CD4-positive, alpha-beta T cell treated with Interleukin-2 at 100 ng/mL for 4 hours (primary cell): ENCODE results near the gene TRIOBP.
"Not testable (repeated sequence)": the region's sequence is repeated elsewhere in the genome, so short reads cannot be mapped to it uniquely, and the experiment has no call there.

ENCODE experiments used
- DNase-seq: peaks from one replicate; pipeline ENCODE4 v3.0.0-alpha.2; 2020; ENCODE audit warnings: low spot score

Gene TRIOBP, protein sequence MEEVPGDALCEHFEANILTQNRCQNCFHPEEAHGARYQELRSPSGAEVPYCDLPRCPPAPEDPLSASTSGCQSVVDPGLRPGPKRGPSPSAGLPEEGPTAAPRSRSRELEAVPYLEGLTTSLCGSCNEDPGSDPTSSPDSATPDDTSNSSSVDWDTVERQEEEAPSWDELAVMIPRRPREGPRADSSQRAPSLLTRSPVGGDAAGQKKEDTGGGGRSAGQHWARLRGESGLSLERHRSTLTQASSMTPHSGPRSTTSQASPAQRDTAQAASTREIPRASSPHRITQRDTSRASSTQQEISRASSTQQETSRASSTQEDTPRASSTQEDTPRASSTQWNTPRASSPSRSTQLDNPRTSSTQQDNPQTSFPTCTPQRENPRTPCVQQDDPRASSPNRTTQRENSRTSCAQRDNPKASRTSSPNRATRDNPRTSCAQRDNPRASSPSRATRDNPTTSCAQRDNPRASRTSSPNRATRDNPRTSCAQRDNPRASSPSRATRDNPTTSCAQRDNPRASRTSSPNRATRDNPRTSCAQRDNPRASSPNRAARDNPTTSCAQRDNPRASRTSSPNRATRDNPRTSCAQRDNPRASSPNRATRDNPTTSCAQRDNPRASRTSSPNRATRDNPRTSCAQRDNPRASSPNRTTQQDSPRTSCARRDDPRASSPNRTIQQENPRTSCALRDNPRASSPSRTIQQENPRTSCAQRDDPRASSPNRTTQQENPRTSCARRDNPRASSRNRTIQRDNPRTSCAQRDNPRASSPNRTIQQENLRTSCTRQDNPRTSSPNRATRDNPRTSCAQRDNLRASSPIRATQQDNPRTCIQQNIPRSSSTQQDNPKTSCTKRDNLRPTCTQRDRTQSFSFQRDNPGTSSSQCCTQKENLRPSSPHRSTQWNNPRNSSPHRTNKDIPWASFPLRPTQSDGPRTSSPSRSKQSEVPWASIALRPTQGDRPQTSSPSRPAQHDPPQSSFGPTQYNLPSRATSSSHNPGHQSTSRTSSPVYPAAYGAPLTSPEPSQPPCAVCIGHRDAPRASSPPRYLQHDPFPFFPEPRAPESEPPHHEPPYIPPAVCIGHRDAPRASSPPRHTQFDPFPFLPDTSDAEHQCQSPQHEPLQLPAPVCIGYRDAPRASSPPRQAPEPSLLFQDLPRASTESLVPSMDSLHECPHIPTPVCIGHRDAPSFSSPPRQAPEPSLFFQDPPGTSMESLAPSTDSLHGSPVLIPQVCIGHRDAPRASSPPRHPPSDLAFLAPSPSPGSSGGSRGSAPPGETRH (N-terminal part only)

DNA sequence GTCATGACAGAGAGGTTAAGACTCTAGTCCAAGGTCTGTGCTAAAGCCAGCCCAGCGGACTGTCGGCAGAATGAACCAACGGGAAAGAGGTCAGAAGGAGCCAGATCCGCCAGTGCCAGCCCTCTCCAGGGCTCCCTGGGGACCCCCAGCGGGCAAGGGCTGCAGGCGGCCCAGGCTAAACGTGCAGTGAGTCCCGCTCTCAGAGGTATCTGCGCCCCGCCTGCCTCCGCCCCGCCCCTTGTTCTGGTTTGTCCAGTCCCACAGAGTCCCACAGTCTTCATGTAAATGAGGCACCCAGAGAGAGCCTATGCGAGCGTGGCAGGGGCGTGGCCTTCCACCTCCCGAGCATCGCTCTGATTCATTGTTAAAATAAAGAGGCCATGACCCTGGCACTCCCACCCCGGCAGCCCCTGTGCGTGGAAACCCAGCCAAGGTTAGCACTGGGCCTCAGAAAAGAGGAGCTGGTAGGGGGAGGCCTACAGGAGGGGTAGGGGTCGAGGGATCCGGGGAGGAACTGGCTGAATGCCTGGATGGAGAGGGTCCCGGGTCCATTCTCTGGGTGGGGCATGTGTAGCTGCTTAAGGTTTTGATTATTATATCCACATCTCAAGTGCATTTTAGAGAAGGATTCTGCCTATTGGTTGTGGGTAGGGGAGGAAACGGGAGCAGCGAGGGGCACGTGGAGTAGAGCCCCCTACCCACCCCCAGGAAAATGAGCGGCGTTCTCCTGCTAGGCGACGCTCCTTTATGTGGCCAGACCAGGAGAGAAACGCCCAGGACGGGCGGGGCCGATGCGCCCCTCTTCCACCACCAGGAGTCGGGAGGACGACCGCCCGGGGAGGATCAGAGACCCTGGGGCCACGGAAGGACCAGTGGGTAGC, at the start of gene TRIOBP:
TRIOBP (plus strand) TSS at position 392 of the 881 bp plus-strand sequence. CDS start 4,318 bp downstream, outside the sequence.
- peak; percentile 85 for DNase-seq

GRCh38 chr22:37647317-37647716, 49.5 kb upstream of the TRIOBP start:
- no peak for DNase-seq

GRCh38 chr22:37647928-37648327, 48.9 kb upstream of the TRIOBP start:
- DNase-seq, result no peak

GRCh38 chr22:37650463-37651136, 46.2 kb upstream of the TRIOBP start:
- DNase-seq, result no peak

DNA sequence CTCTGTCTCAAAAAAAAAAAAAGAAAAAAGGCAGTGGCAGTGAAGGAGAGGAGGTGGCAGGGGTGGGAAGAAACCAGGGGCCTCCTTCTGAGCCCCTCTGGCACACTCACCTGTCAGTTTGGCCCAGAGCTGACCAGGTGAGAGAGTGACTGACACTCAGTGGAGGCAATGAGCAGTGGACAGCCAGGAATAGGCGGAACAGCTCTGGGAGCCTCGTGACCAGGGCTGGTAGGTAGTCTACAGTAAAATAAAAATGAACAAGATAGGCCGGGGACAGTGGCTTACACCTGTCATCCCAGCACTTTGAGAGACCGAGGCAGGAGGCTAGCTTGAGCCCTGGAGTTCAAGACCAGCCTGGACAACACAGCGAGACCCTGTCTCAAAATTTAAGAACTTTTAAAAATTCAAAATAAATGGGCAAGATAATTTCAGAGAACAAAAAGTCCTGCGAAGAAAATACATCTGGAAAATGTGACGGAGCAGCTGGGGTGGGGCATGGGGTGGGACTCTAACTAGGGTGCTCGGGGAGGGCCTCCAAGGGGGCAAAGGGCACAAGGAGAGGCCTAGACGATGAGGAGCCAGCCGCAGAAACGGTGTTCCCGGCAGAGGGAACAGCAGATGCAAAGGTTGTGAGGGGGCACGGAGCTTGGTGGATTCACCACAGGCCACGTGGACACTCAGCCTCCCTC, 42.1 kb upstream of the TRIOBP start:
- no peak for DNase-seq

DNA sequence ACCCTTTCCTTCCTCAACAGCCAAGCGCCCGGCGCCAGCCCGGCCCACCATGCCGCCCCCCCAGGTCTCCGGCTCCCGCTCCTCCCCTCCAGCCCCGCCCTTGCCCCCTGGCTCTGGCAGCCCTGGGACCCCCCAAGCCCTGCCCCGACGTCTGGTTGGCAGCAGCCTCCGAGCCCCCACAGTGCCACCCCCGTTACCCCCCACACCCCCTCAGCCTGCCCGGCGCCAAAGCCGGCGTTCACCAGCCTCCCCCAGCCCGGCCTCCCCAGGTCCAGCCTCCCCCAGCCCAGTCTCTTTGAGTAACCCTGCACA, 41.6 kb upstream of the TRIOBP start:
- DNase-seq, result no peak

GRCh38 chr22:37656583-37656982, 40.3 kb upstream of the TRIOBP start:
- DNase-seq, result not testable (repeated sequence)

DNA sequence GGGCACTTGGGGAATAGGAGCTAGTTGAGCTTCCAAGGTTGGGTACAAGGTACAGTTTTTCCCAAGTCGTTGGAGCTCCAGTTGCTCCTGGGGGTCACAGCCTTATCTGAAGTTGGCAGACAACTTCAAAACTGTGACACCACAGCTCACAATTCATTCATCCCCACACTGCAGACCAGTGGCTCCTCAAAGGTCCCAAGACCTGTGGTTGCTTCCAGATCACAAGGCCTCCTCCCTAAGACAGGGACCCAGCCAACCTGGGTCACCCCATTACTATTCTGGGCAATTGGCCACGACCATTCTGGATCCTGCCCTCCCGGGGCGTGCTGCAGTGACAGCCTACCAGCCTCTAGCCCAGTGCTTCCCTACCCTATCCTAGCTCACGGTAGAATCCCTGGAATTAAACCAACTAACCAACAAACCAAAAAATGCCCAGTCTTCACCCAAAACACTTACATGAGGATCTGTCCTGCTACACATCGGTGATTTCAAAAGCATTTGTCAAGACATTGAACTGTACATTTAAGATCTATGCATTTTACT, 39.2 kb upstream of the TRIOBP start:
- no peak for DNase-seq

DNA sequence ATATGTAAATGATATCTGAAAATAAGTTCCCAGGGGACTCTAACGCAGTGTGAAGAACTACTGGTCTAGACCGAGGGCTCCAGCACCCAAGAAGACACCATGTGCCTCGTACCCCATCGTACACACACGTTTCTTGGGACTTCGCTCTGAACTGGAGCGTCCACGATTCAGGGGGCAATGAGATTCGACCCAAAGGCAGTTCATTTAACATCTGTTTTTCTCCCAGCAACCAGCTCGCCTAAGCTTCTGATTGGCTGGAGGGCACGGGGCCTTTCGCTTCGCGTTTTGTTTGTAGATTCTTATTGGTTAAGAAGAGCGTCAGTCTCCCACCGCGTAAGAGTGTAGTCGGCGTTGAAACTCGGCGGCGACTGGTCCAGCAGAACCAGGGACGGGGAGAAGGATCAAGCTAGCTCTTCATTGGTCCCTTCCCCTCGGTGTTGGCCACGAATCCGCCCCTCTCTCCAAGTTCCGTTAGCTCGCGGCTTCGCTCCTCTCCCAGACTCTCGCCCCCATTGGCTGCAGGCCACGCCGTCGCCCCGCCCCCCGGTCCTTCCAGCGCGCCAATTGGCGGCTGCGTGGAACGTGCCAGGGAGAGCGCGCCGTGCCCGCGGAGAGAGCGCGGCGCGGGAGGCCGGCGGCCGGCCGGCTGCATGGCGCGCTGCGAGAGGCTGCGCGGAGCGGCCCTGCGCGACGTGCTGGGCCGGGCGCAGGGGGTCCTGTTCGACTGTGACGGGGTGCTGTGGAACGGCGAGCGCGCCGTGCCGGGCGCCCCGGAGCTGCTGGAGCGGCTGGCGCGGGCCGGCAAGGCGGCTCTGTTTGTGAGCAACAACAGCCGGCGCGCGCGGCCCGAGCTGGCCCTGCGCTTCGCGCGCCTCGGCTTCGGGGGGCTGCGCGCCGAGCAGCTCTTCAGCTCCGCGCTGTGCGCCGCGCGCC, 38.4 kb upstream of the TRIOBP start, which contains the start of gene PDXP:
PDXP (plus strand) TSS at position 591 of the 933 bp plus-strand sequence; CDS start at position 651, 60 bp downstream.
- peak; percentile 99 for DNase-seq

DNA sequence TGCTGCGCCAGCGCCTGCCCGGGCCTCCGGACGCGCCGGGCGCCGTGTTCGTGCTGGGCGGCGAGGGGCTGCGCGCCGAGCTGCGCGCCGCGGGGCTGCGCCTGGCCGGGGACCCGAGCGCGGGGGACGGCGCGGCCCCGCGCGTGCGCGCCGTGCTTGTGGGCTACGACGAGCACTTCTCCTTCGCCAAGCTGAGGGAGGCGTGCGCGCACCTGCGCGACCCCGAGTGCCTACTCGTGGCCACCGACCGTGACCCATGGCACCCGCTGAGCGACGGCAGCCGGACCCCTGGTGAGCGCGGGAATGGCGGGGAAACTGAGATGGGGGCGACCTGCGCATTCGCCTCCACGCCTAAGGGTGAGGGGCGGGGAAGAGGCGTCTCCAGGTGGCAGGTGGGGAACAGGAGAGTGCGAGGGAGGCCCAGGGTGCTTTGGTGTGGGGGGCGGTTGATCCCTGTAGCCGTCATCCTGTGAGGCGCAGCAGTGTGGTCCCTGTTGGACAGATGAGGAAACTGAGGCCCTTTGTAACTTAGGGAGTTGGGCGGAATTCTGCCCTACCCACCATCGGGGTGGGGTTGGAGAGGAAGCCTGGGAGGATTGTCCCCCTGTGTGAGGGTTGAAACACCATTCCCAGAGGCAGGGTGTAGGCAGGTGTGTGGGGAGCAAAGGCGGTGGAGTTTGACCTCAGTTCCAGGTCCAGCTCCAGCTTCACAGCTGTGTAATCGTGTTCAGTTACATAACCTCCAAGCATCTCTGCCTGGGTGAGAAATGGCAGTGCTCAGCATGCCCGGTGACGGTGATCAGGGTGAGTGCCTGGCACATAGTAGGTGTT, 37.6 kb upstream of the TRIOBP start:
- no peak for DNase-seq

DNA sequence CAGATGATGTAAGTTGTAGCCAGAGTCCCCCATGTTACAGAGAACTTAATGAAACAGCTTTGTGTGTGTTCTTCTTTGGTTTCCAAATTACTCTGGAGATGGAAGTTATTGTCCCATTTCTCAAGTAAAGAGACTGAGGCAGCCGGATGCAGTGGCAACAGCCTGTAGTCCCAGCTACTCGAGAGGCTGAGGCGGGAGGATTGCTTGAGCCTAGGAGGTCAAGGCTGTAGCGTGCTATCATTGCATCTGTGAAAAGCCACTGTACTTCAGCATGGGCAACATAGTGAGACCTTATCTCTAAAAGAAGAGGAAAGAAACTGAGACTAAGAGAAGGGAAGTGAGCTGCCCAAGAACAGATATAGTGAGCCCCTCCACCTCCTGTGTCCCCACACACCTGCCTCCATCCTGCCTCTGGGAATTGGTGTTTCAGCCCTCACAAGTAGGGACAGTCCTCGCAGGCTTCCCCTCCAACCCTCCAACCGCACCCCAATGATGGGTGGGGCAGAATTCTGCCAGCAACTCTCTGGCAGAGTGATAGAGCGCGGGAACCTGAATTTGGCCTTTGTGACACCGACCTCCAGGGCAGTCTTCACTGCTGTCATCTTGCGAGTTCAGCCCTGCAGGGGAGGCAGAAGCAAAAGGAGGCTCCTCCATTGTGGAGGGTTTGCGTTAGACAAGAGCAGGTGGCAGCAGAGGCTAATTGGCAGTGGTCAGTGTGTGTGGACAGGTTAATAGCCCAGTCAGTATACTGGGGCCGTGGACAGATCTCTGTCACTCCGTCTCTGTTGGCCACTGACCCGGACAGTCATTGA, 36.7 kb upstream of the TRIOBP start:
- no peak for DNase-seq

GRCh38 chr22:37660709-37661045, 36.2 kb upstream of the TRIOBP start:
- no peak for DNase-seq

GRCh38 chr22:37661160-37661924, 35.5 kb upstream of the TRIOBP start:
- DNase-seq, result peak; percentile 40

GRCh38 chr22:37662039-37662438, 34.8 kb upstream of the TRIOBP start:
- DNase-seq, result no peak

DNA sequence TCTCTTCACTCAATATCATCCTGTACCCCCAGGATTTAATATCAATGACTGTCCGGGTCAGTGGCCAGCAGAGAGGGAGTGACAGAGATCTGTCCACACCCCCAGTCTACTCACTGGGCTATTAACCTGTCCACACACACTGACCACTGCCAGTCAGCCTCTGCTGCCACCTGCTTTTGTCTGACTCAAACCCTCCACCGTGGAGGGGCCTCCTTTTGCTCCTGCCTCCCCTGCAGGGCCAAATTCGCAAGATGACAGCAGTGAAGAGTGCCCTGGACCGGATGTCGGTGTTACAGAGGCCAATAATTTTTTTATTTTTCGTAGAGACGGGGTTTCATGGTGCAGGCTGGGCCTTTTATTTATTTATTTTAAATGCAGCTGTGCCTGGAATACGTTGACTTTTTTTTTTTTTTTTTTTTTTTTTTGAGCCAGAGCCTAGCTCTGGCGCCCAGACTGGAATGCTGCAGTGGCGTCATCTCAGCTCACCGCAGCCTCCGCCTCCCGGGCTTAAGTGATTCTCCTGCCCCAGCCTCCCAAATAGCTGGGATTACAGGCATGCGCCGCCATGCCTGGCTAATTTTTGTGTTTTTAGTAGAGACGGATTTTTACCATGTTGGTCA, 33.2 kb upstream of the TRIOBP start:
- no peak for DNase-seq
